Muscle of back (tissue), 11 donors: ENCODE measurements around the gene MAP3K6. TPM values are rescaled to one million over a fixed set of nuclear protein-coding genes. Genes with fewer than 3 reads are reported as not detected.

Experiments
- DNase-seq, 3 donors: peaks; one replicate each; pipeline versions ENCODE4 v3.0.0 to v3.0.0-alpha.2; 2013
- polyA plus RNA-seq, 10 donors: library from polyadenylated mRNA; unstranded; fragments of 120-200 nt; gene quantifications; one replicate each; pipeline ENCODE4 v1.2.1, GENCODE V29; 2013; ENCODE audit not compliant: insufficient read length in 10 of 10

MAP3K6 gene
- polyA plus RNA-seq, 10 donors, result 8.7 to 14.8 (median 11.0) TPM

DNA sequence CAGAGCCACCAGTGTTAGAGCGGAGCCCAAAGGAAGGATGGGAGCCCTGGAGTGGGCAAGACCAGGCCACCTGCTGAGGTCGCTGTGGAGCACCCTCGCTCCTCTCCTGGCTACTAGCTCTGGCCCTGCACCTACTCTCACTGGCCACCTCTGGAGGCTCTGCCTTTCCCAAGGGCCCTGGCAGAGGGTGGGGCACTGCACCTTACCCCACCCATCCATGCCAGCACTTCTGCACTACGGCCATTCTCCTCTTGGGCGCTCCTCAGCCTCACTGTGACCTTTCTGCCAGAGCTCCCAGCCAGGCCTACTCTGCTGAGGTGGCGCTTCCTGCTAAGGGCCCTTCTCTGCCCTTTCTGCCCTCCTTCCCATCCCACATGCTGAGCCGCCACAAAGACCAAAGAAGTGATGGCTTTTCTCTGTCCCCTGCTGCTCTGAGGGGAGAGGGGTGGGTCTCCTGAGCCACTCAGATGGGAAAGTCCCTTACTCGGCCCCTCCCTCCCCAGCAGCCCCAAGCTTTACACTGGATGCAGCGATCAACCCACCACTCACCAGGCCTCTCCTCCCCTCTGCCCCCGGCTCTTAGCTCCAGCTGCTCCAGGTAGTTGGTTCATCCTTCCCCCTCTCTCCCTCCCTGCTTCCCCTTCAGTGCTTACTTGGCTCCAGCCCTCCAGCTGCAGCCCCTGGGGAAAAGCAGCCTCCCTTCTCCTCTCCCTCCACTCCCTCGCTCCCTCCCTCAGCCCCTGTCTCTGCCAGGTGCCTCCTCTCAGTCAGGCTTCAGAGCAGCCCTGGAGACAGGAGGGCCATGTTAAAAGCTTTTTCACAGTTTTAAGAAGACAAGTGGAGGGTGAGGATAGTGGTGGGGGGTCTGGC lies 59.6 kb downstream of the MAP3K6 start:
- DNase-seq, result peak in 1 of 3 donors; percentile 62

DNA sequence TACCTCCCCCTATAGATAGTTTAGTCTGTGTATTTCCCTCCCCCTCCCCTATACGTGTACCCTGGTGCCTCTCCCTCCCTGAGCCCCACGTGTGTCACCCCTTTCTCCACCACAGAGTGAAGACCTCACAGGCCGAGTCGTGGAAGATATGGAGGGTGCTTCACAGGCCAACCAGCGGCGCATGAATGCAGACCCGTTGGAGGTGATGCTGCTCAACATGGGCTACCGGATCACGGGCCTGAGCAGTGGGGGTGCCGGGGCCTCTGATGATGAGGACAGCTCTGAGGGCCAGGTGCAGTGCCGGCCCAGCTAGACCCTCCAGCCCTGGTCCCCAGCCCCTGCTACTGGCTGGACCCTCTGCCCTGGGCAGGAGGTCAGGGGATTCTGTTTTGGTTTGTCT lies 60.7 kb downstream of the MAP3K6 start:
- DNase-seq, result no peak

Other genes starting within 250 kb of the MAP3K6 start
- 10 to 100 TPM in 9 of 10 donors, 1 to 10 TPM in 1; 10.0 to 19.9 (median 15.3) TPM for gene SLC9A1, start 211.8 kb downstream of the MAP3K6 start, polyA plus RNA-seq
- gene WDTC1, start 132.3 kb downstream of the MAP3K6 start, polyA plus RNA-seq, result 10 to 100 TPM; 24.2 to 29.8 (median 26.9) TPM
- 10 to 100 TPM; 18.6 to 26.9 (median 23.6) TPM for gene TMEM222, start 44.8 kb downstream of the MAP3K6 start, polyA plus RNA-seq
- gene SYTL1, start 24.9 kb downstream of the MAP3K6 start, polyA plus RNA-seq, result 1 to 10 TPM in 7 of 10 donors, under 1 TPM in 3; 0.43 to 5.7 (median 1.2) TPM
- gene FCN3, start 7.9 kb upstream of the MAP3K6 start, polyA plus RNA-seq, result under 1 TPM in 9 of 10 donors, not detected in 1; 0.25 to 0.99 (median 0.45) TPM
- gene CD164L2, start 16.4 kb upstream of the MAP3K6 start, polyA plus RNA-seq, result under 1 TPM in 1 of 10 donors, not detected in 9; 0.11 TPM
- gene GPR3, start 25.7 kb upstream of the MAP3K6 start, polyA plus RNA-seq, result 1 to 10 TPM in 2 of 10 donors, under 1 TPM in 8; 0.42 to 1.2 (median 0.96) TPM
- gene WASF2, start 123.2 kb upstream of the MAP3K6 start, polyA plus RNA-seq, result 10 to 100 TPM; 66.0 to 92.2 (median 84.3) TPM
- 100 to 1,000 TPM in 1 of 10 donors, 10 to 100 TPM in 9; 55.7 to 104 (median 78.7) TPM for gene AHDC1, start 237.2 kb upstream of the MAP3K6 start, polyA plus RNA-seq